Liver (tissue), 9 donors: ENCODE results near the gene KAT6B. TPM values are rescaled to one million over a fixed set of nuclear protein-coding genes. Genes with fewer than 3 reads are reported as not detected.
A peak's percentile ranks its signal among the peaks of the same experiment; 100 is the strongest.

Experiments
- DNase-seq: peaks from one replicate; pipeline ENCODE4 v3.0.0-alpha.2; 2017; ENCODE audit warnings: low spot score
- H3K27ac ChIP-seq, 2 donors: one replicate each; pipeline ENCODE4 v1.7.0; 2013; ENCODE audit warnings: inconsistent platforms in 2 of 2, low read length in 2 of 2, control low read depth in 1 of 2, low read depth in 1 of 2, mild to moderate bottlenecking in 1 of 2
- H3K27me3 ChIP-seq, 4 donors: one replicate each; pipeline versions ENCODE4 v1.6.1 to v1.7.0; 2013; ENCODE audit warnings: low read length in 3 of 4, inconsistent platforms in 1 of 4, mild to moderate bottlenecking in 1 of 4, moderate library complexity in 1 of 4; ENCODE audit not compliant: control insufficient read depth in 4 of 4, insufficient read depth in 4 of 4
- H3K36me3 ChIP-seq, 4 donors: one replicate each; pipeline versions ENCODE4 v1.6.1 to v1.7.0; 2013; ENCODE audit warnings: low read length in 3 of 4, mild to moderate bottlenecking in 3 of 4, low read depth in 1 of 4, moderate library complexity in 1 of 4; ENCODE audit not compliant: control insufficient read depth in 4 of 4, insufficient read depth in 3 of 4
- H3K4me1 ChIP-seq, 4 donors: one replicate each; pipeline versions ENCODE4 v1.6.1 to v1.7.0; 2013; ENCODE audit warnings: low read length in 3 of 4, mild to moderate bottlenecking in 3 of 4, moderate library complexity in 1 of 4; ENCODE audit not compliant: control insufficient read depth in 4 of 4, insufficient read depth in 4 of 4
- H3K4me3 ChIP-seq, 3 donors: one replicate each; pipeline versions ENCODE4 v1.6.1 to v1.7.0; 2013; ENCODE audit warnings: low read length in 3 of 3, control low read depth in 1 of 3, low read depth in 1 of 3, mild to moderate bottlenecking in 1 of 3
- H3K9ac ChIP-seq, 2 donors: one replicate each; pipeline ENCODE4 v1.7.0; 2013; ENCODE audit warnings: low read length in 2 of 2, mild to moderate bottlenecking in 2 of 2, moderate library complexity in 2 of 2, control low read depth in 1 of 2, low read depth in 1 of 2
- H3K9me3 ChIP-seq, 4 donors: one replicate each; pipeline versions ENCODE4 v1.6.1 to v1.7.0; 2013; ENCODE audit warnings: low read length in 3 of 4; ENCODE audit not compliant: control insufficient read depth in 4 of 4
- EGR1 ChIP-seq, 2 donors: IDR thresholded peaks; 2 replicates each; pipeline ENCODE4 v1.6.1; 2016 to 2018; ENCODE audit warnings: antibody characterized with exemption in 2 of 2, low read depth in 2 of 2
- FOXA1 ChIP-seq: IDR thresholded peaks from 2 replicates; pipeline ENCODE4 v1.6.1; 2016; ENCODE audit warnings: antibody characterized with exemption
- FOXA2 ChIP-seq: IDR thresholded peaks from 2 replicates; pipeline ENCODE4 v1.6.1; 2016; ENCODE audit warnings: antibody characterized with exemption
- GABPA ChIP-seq, 2 donors: IDR thresholded peaks in 1 of 2; conservative IDR thresholded peaks in 1 of 2; 2 replicates each; pipeline ENCODE4 v1.6.1; 2016; ENCODE audit warnings: antibody characterized with exemption in 2 of 2, mild to moderate bottlenecking in 1 of 2, moderate library complexity in 1 of 2
- HNF4A ChIP-seq, 2 donors: conservative IDR thresholded peaks; 2 replicates each; pipeline ENCODE4 v1.6.1; 2016; ENCODE audit warnings: antibody characterized with exemption in 2 of 2, mild to moderate bottlenecking in 2 of 2
- HNF4G ChIP-seq: IDR thresholded peaks from 2 replicates; pipeline ENCODE4 v1.6.1; 2016; ENCODE audit warnings: antibody characterized with exemption
- JUND ChIP-seq, 2 donors: IDR thresholded peaks; 2 replicates each; pipeline ENCODE4 v1.6.1; 2016; ENCODE audit warnings: antibody characterized with exemption in 2 of 2
- NR2F2 ChIP-seq: IDR thresholded peaks from 2 replicates; pipeline ENCODE4 v1.6.1; 2016; ENCODE audit warnings: antibody characterized with exemption
- RAD21 ChIP-seq, 2 donors: IDR thresholded peaks; 2 replicates each; pipeline ENCODE4 v1.6.1; 2016; ENCODE audit warnings: antibody characterized with exemption in 2 of 2, mild to moderate bottlenecking in 2 of 2
- RXRA ChIP-seq, 2 donors: IDR thresholded peaks; 2 replicates each; pipeline ENCODE4 v1.6.1; 2017 to 2018; ENCODE audit warnings: antibody characterized with exemption in 2 of 2, mild to moderate bottlenecking in 1 of 2
- SP1 ChIP-seq: IDR thresholded peaks from 2 replicates; pipeline ENCODE4 v1.6.1; 2018; ENCODE audit warnings: antibody characterized with exemption, mild to moderate bottlenecking
- YY1 ChIP-seq: IDR thresholded peaks from 2 replicates; pipeline ENCODE4 v1.6.1; 2016; ENCODE audit warnings: antibody characterized with exemption, mild to moderate bottlenecking
- WGBS: extraction: QIAGEN DNeasy Blood & Tissue Kit; methylation state at CpG from one replicate; pipeline ENCODE4 v1.1.7; 2013; 5-methylcytosine and 5-hydroxymethylcytosine counted together
- polyA plus RNA-seq, 2 donors: library from polyadenylated mRNA; stranded (reverse) in 1 of 2; unstranded in 1 of 2; fragments of 200-250 nt in 1 of 2; fragments of >200 nt in 1 of 2; fragmentation: Nextera tagmentation in 1 of 2; extraction: Ambion mirVana in 1 of 2; gene quantifications; one replicate each; pipeline versions ENCODE4 v1.2.1 to v1.2.3, GENCODE V29; 2013 to 2015
- total RNA-seq, 2 donors: library from RNA; depleted of rRNA; stranded (reverse); fragments of >200 nt; gene quantifications; one replicate each; pipeline ENCODE4 v1.2.3, GENCODE V29; 2014
- TF ChIP-seq, protein P1 (sequence below): fragments of 150-350 bp; IDR thresholded peaks from 2 replicates; pipeline ENCODE4 v1.5.1; 2017; ENCODE audit warnings: improper control_type of control experiment, low read depth, low read length; ENCODE audit not compliant: missing input control
- TF ChIP-seq, protein P2 (sequence below): IDR thresholded peaks from 2 replicates; pipeline ENCODE4 v1.6.1; 2016; ENCODE audit warnings: antibody characterized with exemption
- TF ChIP-seq, protein P3 (sequence below): IDR thresholded peaks from 2 replicates; pipeline ENCODE4 v1.6.1; 2016; ENCODE audit warnings: antibody characterized with exemption
- TF ChIP-seq, protein P4 (sequence below): IDR thresholded peaks from 2 replicates; pipeline ENCODE4 v1.6.1; 2016; ENCODE audit warnings: antibody characterized with exemption
- donor health status: healthy.
- donor health status: healthy.
- donor health status: healthy.
- donor health status: healthy.
- donor health status: healthy.

The KAT6B gene
- total and polyA plus RNA-seq, 4 donors: 2.0 to 21.2 (median 8.8) TPM

DNA sequence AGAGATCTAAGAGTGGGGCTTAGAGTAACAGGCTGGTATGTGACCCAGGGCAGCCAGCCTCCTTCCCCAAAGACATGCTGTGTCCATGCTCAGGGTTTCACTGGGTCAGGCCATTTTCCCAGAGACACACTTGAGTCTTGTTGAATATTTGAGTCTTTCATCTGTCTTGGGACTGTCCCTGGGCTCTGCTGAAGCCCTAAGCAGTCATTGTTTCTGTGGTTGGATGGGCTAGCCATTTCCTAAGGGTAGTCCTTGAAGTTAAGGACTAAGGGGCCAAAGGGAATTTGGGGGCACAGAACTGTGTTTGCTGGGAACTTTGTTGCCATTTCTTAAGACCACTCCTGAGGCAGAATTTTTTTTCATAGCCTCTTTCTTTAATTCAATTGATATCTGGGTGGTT is 186.6 kb downstream of the KAT6B start (continued):
- TF ChIP-seq, protein P1, sequence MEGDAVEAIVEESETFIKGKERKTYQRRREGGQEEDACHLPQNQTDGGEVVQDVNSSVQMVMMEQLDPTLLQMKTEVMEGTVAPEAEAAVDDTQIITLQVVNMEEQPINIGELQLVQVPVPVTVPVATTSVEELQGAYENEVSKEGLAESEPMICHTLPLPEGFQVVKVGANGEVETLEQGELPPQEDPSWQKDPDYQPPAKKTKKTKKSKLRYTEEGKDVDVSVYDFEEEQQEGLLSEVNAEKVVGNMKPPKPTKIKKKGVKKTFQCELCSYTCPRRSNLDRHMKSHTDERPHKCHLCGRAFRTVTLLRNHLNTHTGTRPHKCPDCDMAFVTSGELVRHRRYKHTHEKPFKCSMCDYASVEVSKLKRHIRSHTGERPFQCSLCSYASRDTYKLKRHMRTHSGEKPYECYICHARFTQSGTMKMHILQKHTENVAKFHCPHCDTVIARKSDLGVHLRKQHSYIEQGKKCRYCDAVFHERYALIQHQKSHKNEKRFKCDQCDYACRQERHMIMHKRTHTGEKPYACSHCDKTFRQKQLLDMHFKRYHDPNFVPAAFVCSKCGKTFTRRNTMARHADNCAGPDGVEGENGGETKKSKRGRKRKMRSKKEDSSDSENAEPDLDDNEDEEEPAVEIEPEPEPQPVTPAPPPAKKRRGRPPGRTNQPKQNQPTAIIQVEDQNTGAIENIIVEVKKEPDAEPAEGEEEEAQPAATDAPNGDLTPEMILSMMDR: no peak
- TF ChIP-seq SP1: no peak
- TF ChIP-seq HNF4G: no peak
- TF ChIP-seq EGR1 (IDR thresholded peaks at IDR 0.05; ENCODE audit: low read depth in 2 of 2): no peak

DNA sequence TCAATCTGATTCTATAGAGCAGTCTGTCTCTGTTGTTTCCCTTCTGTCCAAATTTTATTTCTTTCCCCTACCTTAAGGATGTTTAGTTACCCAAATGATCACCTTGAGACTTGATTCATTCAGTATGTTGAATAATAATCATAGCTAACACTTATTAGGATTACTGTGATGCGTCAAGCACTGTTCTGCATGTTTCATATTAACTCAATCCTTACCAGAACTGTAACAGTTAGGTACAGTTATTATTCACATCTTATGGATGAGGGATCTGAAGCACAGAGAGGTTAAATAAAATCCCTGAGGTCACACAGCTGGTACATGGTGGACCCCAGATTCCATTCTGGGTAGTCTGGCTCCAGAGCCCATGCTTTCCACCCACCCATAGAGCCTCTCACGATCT is 187.1 kb downstream of the KAT6B start:
- peak overlapping the region; percentile 43 to 77 for H3K27ac ChIP-seq
- DNase-seq: no peak
- no peaks in the 10 kb centered on the region for H3K9me3 ChIP-seq
- H3K36me3 ChIP-seq: peaks cover 0 to 3% (median 2%) of the 10 kb centered on the region in 4 donors
- no peak overlapping the region for H3K9ac ChIP-seq
- WGBS: 86% methylated on average over 2 of the region's 2 CpGs
- no peaks in the 10 kb centered on the region for H3K27me3 ChIP-seq
- no peak overlapping the region for H3K4me3 ChIP-seq
- H3K4me1 ChIP-seq: peaks cover 0 to 5% (median 0%) of the 10 kb centered on the region in 4 donors
- TF ChIP-seq, protein P2, sequence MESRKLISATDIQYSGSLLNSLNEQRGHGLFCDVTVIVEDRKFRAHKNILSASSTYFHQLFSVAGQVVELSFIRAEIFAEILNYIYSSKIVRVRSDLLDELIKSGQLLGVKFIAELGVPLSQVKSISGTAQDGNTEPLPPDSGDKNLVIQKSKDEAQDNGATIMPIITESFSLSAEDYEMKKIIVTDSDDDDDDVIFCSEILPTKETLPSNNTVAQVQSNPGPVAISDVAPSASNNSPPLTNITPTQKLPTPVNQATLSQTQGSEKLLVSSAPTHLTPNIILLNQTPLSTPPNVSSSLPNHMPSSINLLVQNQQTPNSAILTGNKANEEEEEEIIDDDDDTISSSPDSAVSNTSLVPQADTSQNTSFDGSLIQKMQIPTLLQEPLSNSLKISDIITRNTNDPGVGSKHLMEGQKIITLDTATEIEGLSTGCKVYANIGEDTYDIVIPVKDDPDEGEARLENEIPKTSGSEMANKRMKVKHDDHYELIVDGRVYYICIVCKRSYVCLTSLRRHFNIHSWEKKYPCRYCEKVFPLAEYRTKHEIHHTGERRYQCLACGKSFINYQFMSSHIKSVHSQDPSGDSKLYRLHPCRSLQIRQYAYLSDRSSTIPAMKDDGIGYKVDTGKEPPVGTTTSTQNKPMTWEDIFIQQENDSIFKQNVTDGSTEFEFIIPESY: no peak
- TF ChIP-seq, protein P3, sequence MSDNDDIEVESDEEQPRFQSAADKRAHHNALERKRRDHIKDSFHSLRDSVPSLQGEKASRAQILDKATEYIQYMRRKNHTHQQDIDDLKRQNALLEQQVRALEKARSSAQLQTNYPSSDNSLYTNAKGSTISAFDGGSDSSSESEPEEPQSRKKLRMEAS: no peak
- TF ChIP-seq, protein P4, sequence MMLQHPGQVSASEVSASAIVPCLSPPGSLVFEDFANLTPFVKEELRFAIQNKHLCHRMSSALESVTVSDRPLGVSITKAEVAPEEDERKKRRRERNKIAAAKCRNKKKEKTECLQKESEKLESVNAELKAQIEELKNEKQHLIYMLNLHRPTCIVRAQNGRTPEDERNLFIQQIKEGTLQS: no peak
- TF ChIP-seq HNF4A (conservative IDR thresholded peaks at IDR 0.05): no peak

DNA sequence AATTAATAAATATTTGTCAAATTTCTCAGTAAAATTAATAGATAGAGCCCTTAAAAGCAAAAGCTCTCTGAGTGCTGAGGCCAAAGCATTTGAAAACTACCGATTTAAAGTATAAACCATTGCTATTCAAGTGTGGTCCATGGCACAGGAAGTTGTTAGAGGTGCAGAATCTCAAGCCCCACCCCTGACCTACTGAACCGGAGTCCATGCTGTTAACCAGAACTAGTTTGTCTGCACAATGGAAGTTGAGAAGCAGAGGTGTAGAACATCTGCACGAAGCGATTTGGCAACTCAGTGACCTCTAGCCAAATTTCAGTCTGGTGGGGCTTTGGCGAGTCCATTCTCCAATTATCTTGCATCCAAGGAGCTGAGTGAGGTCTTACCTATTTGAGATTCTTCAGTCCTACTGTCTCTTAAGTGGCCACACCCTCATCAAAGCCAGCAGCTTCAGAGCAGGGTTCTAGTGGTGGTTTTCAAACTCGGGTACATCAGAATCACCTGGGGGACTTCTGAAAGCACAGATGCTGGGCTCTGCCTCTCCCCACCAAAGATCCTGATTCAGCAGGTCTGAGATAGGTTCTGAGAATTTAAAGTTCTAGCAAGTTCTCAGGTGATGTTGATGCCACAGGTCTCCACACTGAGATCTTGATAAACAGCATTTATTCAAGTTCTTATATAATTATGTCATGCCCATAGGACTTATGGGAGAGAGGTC is 188.3 kb downstream of the KAT6B start:
- DNase-seq: no peak
- Histone ChIP-seq H3K9ac (no peak overlapping the region), H3K36me3 (peaks cover 0 to 3% (median 2%) of the 10 kb centered on the region in 4 donors), H3K27ac (no peak overlapping the region), H3K4me1 (peaks cover 0 to 11% (median 5%) of the 10 kb centered on the region in 4 donors), H3K27me3 (no peaks in the 10 kb centered on the region), H3K9me3 (no peaks in the 10 kb centered on the region), H3K4me3 (no peak overlapping the region)
- WGBS: 86% methylated on average over 6 of the region's 6 CpGs
- TF ChIP-seq HNF4A (conservative IDR thresholded peaks at IDR 0.05) (no peak), NR2F2 (no peak), RXRA (IDR thresholded peaks at IDR 0.05) (no peak), YY1 (no peak), HNF4G (no peak), FOXA1 (no peak), SP1 (no peak), FOXA2 (no peak), JUND (IDR thresholded peaks at IDR 0.05) (no peak), EGR1 (IDR thresholded peaks at IDR 0.05; ENCODE audit: low read depth in 2 of 2) (no peak), GABPA (IDR thresholded peaks at IDR 0.05 in 1 of 2, conservative IDR thresholded peaks at IDR 0.05 in 1 of 2) (no peak), RAD21 (IDR thresholded peaks at IDR 0.05) (no peak)
- TF ChIP-seq, protein P1: no peak
- TF ChIP-seq, protein P2: no peak
- TF ChIP-seq, protein P4: no peak
- TF ChIP-seq, protein P3: no peak
